ENCODE data around the gene OIP5. TPM values are rescaled to one million over a fixed set of nuclear protein-coding genes. Genes with fewer than 3 reads are reported as not detected.

OIP5 gene
- total and polyA plus RNA-seq, 10 of the 15 experiments (the other 5 are each of a cell fraction or from before 2014, with no cell fraction given), result 4.8 to 61.4 (median 22.1) TPM

GRCh38 chr15:41291065-41291631, 41.2 kb downstream of the OIP5 start:
- peaks cover 13% of the 10 kb centered on the region for H3K4me1 ChIP-seq (ENCODE audit: control insufficient read depth, insufficient read depth, low read length)
- ATAC-seq (peak; percentile 92), FAIRE-seq (peak; percentile 81), DNase-seq (ENCODE audit: low read depth, low spot score) (peak; percentile 84)
- in situ Hi-C loops (cut with MboI), result no loop called here
- H3K4me3 ChIP-seq, result no peak overlapping the region
- 22% methylated on average over 8 of the region's 9 CpGs for WGBS (ENCODE audit: insufficient coverage, insufficient replicate concordance, low lambda C conversion rate, missing lambda C conversion rate)
- peak overlapping the region; percentile 56 for H3K27ac ChIP-seq (ENCODE audit: control insufficient read depth, insufficient read depth)
- intact Hi-C loops (cut with micrococcal nuclease; ENCODE audit: unreplicated experiment), result loop anchor here (2.0 kb wide), 1 partner anchor 42 kb away; the partner anchor contains the start of genes NUSAP1 and OIP5
- H3K4me2 ChIP-seq (ENCODE audit: control insufficient read depth, insufficient read depth), result peak overlapping the region; percentile 67
- SMC1A ChIA-PET (ENCODE audit: uncharacterized antibody, unreplicated experiment), result interaction anchor here (1.1 to 1.9 kb wide), 7 partner anchors 8 to 144 kb away, joined by 3 to 4 read pairs (median 4); partner anchors contain the start of gene NUSAP1
- H3K79me2 ChIP-seq (ENCODE audit: control insufficient read depth, insufficient read depth, low read length), result peaks cover 20% of the 10 kb centered on the region
- POLR2A ChIA-PET, result interaction anchor here (0.6 to 2.7 kb wide), 8 partner anchors 9 to 285 kb away, joined by 3 to 11 read pairs (median 4); partner anchors contain the start of genes ITPKA, NUSAP1 and OIP5
- CTCF ChIA-PET, result interaction anchor here (1.1 to 3.8 kb wide), 5 partner anchors 20 to 105 kb away, joined by 3 to 16 read pairs (median 3); partner anchors contain the start of genes CHP1, NUSAP1 and OIP5
- RAD21 ChIA-PET (ENCODE audit: unreplicated experiment), result interaction anchor here (0.6 to 1.7 kb wide), 6 partner anchors 10 to 60 kb away, joined by 3 to 4 read pairs (median 4); partner anchors contain the start of genes CHP1, NUSAP1 and OIP5
- no peaks in the 10 kb centered on the region for H4K20me1 ChIP-seq (ENCODE audit: control insufficient read depth, insufficient read depth)
- H3K9ac ChIP-seq (ENCODE audit: control insufficient read depth, insufficient read depth, low read length), result no peak overlapping the region; the same call in 1 of the 2 replicates
- peaks cover 3 to 28% of the 10 kb centered on the region in 2 experiments for H3K36me3 ChIP-seq (ENCODE audit: control insufficient read depth in 2 of 2, insufficient read depth in 2 of 2, low read length in 1 of 2)
- no peak overlapping the region for H2AFZ ChIP-seq (ENCODE audit: control insufficient read depth, low read depth, low read length)
- no peaks in the 10 kb centered on the region; the same call in 1 of the 3 replicates for H3K9me3 ChIP-seq (replicated peaks; ENCODE audit: control insufficient read depth, insufficient read depth, low read length)
- BruUV-seq (replicated peaks), result no TSS peak
- H3K27me3 ChIP-seq (replicated peaks in 1 of 2; ENCODE audit: control insufficient read depth in 2 of 2, insufficient read depth in 2 of 2, low read length in 1 of 2), result no peaks in the 10 kb centered on the region
- TF ChIP-seq CTCF (IDR thresholded peaks at IDR 0.05 in 2 of 3, conservative IDR thresholded peaks at IDR 0.05 in 1 of 3; ENCODE audit: control insufficient read depth in 2 of 3, extremely low read depth in 1 of 3, insufficient read depth in 1 of 3, low read depth in 3 of 3, low read length in 3 of 3), result no peak
- TF ChIP-seq ETV6 (conservative IDR thresholded peaks at IDR 0.05 in 1 of 2, IDR thresholded peaks at IDR 0.05 in 1 of 2; ENCODE audit: borderline replicate concordance in 1 of 2, low read depth in 1 of 2), result peak in 1 of 2 experiments; percentile 22; a peak in 1 of 4 replicates
- TF ChIP-seq RCOR1 (conservative IDR thresholded peaks at IDR 0.05; ENCODE audit: low read depth, low read length), result no peak
- no peak for TF ChIP-seq ATF3 (IDR thresholded peaks at IDR 0.05; ENCODE audit: borderline replicate concordance, extremely low read depth, low read depth, low read length)
- no peak for TF ChIP-seq NFXL1 (IDR thresholded peaks at IDR 0.05; ENCODE audit: borderline replicate concordance)
- TF ChIP-seq IRF4 (IDR thresholded peaks at IDR 0.05; ENCODE audit: low read depth, low read length), result peak; percentile 64; the same call in 1 of the 2 replicates
- no peak for TF ChIP-seq POLR2AphosphoS5 (IDR thresholded peaks at IDR 0.05; ENCODE audit: low read length)
- peak; percentile 40; the same call in 1 of the 2 replicates for TF ChIP-seq RELB (IDR thresholded peaks at IDR 0.05; ENCODE audit: low read depth)
- TF ChIP-seq RFX5 (IDR thresholded peaks at IDR 0.05; ENCODE audit: low read depth, low read length), result no peak
- no peak for TF ChIP-seq SIN3A (IDR thresholded peaks at IDR 0.05; ENCODE audit: low read depth, low read length)
- no peak for TF ChIP-seq WRNIP1 (IDR thresholded peaks at IDR 0.05; ENCODE audit: borderline replicate concordance, low read depth, low read length)
- no peak for TF ChIP-seq CHD4 (IDR thresholded peaks at IDR 0.05)
- TF ChIP-seq PAX8 (IDR thresholded peaks at IDR 0.05), result no peak
- TF ChIP-seq ZNF592 (IDR thresholded peaks at IDR 0.05), result no peak
- no peak for TF ChIP-seq CREM (IDR thresholded peaks at IDR 0.05; ENCODE audit: low read depth)
